GM21576 (cell line): ENCODE data around the gene ATOX1.
"Not testable (repeated sequence)": the region's sequence is repeated elsewhere in the genome, so short reads cannot be mapped to it uniquely, and the experiment has no call there.

Experiments
- ATAC-seq: cut with Tn5 transposase; IDR thresholded peaks from one replicate; pipeline ENCODE4 v1.9.1; 2021; ENCODE audit warnings: mild to moderate bottlenecking, moderate library complexity; ENCODE audit not compliant: unreplicated experiment

ATOX1 gene

GRCh38 chr5:151699071-151699901, 59.1 kb downstream of the ATOX1 start:
- ATAC-seq = no peak

DNA sequence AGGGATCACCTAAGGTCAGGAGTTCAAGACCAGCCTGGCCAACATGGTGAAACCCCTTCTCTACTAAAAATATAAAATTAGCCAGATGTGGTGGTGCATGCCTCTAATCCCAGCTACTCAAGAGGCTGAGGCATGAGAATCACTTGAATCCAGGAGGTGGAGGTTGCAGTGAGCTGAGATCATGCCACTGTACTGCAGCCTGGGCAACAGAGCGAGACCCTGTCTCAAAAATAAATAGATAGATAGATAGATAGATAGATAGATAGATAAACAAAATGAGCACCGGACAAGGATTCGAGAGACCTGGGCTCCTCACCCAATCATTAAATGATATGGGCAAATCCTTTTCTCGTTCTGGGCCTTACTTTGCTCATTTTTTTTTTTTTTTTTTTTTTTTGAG, 60.4 kb downstream of the ATOX1 start:
- ATAC-seq = not testable (repeated sequence)

DNA sequence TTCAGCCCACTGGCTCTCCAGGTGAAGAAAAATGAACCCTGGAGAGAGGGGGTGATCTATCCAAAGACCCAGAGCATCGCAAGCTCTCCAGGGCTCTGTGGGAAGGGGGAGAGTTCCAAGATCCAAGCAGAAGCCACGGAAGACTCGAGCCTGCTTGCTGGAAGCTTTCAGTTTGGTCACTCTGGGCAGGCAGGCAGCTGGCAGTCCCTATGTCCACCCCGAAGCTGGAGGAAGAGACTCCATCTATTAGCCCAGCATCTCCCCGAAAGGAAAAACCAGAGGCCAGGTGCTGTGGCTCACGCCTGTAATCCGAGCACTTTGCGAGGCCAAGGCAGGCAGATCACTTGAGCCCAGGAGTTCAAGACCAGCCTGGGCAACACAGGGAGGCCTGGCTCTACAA, 61.0 kb downstream of the ATOX1 start:
- ATAC-seq = no peak

DNA sequence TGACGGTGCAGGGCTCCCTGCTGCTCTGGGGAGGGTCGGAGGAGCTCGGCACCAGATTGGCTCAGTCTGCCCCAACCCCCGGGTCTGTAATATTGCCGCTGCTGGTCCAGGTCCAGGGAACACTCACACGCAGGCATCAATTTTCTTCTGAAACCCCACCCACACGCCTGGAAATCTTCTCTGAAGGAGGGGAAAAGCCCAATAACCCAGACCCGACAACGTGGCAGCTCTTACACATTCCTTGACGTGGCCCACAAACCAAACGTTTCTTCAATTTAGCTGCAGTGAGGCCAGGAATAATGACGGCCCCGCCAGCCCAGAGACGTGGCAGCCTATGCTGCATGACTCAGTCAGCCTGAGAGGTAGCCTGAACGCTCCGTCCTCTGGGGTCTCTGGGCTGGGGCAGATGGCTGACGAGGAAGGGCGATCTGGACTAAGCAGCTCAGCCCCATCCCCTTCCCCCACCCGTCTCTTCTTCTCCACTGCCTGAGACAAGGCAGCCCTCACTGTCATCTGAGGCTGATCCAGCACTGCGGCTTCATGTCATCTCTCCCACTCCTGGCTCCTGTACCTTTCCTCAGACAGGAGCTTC, 61.9 kb downstream of the ATOX1 start:
- ATAC-seq = no peak

DNA sequence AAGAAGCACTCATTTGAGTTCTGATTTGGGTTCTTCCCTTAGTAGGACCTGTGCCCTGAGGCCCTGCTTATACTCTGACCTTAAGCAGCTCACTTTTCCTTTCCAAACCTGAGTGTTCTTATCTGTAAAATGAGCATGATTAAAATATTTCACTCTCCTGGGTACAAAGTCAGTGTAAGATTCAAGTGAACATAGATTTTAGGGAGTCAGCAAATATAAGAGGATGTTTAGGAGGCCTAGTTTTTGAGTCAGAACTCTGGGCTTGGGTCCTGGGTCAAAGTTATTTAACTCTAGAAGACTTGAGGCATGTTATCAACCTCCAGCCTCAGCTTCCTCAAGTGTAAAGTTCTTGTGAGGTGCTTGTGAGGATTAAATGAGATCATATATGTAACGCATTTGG, 63.0 kb downstream of the ATOX1 start:
- no peak for ATAC-seq

DNA sequence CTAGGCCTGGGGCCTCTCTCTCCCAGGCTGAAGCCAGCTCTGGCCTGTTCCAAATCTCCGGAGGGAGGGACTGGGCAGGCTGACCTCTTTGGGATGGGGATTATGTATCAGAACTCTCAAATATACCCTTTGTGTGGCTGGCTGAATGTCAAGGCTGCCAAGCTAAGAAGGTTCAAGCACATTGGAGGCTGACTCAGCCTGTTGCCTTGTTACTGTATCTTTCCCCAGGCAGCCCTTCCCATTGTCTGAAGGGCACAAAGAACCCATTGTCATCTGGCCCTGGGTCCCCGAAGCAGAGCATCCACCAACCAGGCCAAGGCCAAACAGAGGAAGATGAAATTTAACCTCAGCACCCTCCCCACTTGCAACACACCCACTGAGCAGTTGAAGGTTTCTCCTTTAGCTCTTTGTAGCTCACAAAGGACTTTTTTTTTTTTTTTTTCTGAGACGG, 64.4 kb downstream of the ATOX1 start:
- no peak for ATAC-seq
